A172 (cell line): ENCODE results near the gene LAG3. TPM values are rescaled to one million over a fixed set of nuclear protein-coding genes. Genes with fewer than 3 reads are reported as not detected.

Experiments used
- DNase-seq: peaks from one replicate; pipeline ENCODE4 v3.0.0-alpha.2; 2015; ENCODE audit warnings: low spot score
- total RNA-seq: library from RNA; depleted of rRNA; stranded (reverse); fragments of >200 nt; shearing (Covaris generic); gene quantifications from 2 replicates; pipeline ENCODE4 v1.2.3, GENCODE V29; 2014

LAG3 gene
- total RNA-seq, 1 experiment from 2014 or later = not detected

GRCh38 chr12:6753772-6754356 lies 18.5 kb upstream of the LAG3 start:
- DNase-seq = no peak

GRCh38 chr12:6754411-6754810 lies 17.9 kb upstream of the LAG3 start:
- no peak for DNase-seq

- DNase-seq = no peak
Measured at GRCh38 chr12:6757028-6757690, 15.2 kb upstream of the LAG3 start.

- DNase-seq = no peak
Measured at GRCh38 chr12:6758506-6759095, 13.7 kb upstream of the LAG3 start.

GRCh38 chr12:6759741-6760140 lies 12.6 kb upstream of the LAG3 start:
- no peak for DNase-seq

- no peak for DNase-seq
Measured at GRCh38 chr12:6763380-6763779, 8.9 kb upstream of the LAG3 start.

- peak; percentile 98 for DNase-seq
Measured at GRCh38 chr12:6764011-6764828, 8.1 kb upstream of the LAG3 start.

GRCh38 chr12:6765048-6765633 lies 7.2 kb upstream of the LAG3 start:
- no peak for DNase-seq

- DNase-seq = peak; percentile 86
Measured at GRCh38 chr12:6765634-6766581, 6.4 kb upstream of the LAG3 start, which contains the start of gene PTMS. TSS of gene PTMS (plus strand) at chr12:6766363. CDS start at chr12:6766706, 343 bp downstream.

- no peak for DNase-seq
Measured at GRCh38 chr12:6766651-6767349, 5.5 kb upstream of the LAG3 start.

GRCh38 chr12:6767353-6768319 lies 4.7 kb upstream of the LAG3 start:
- no peak for DNase-seq

- DNase-seq = no peak
Measured at GRCh38 chr12:6768437-6768914, 3.8 kb upstream of the LAG3 start.

- no peak for DNase-seq
Measured at GRCh38 chr12:6768990-6769389, 3.3 kb upstream of the LAG3 start.

GRCh38 chr12:6769666-6770065 lies 2.7 kb upstream of the LAG3 start:
- DNase-seq = no peak

GRCh38 chr12:6770094-6770493 lies 2.2 kb upstream of the LAG3 start:
- DNase-seq = no peak

GRCh38 chr12:6770600-6770999 lies 1.7 kb upstream of the LAG3 start:
- no peak for DNase-seq

- no peak for DNase-seq
Measured at GRCh38 chr12:6771091-6771495, 1.2 kb upstream of the LAG3 start.

GRCh38 chr12:6771509-6772330 lies 600 bp upstream of the LAG3 start:
- DNase-seq = no peak
